WTC11 (cell line): ENCODE measurements around the gene JAKMIP3.

Experiments used
- NFE2L1 ChIP-seq: sonication (generic); formaldehyde crosslinking; IDR thresholded peaks from 2 replicates; pipeline ENCODE4 v1.8.1; 2023; ENCODE audit warnings: missing genetic modification reagents
- NR3C1 ChIP-seq: sonication (generic); formaldehyde crosslinking; conservative IDR thresholded peaks from 2 replicates; pipeline ENCODE4 v1.8.1; 2023; ENCODE audit warnings: low read depth, mild to moderate bottlenecking, missing genetic modification reagents
- OVOL2 ChIP-seq: fragments of 250-450 bp; sonication (Bioruptor Pico); IDR thresholded peaks from 2 replicates; pipeline ENCODE4 v1.9.0; 2021; ENCODE audit warnings: mild to moderate bottlenecking, borderline replicate concordance
- SMAD3 ChIP-seq: sonication (generic); formaldehyde crosslinking; IDR thresholded peaks from 2 replicates; pipeline ENCODE4 v1.8.0; 2022; ENCODE audit warnings: missing genetic modification reagents, mild to moderate bottlenecking, borderline replicate concordance
- SP1 ChIP-seq: sonication (generic); formaldehyde crosslinking; conservative IDR thresholded peaks from 2 replicates; pipeline ENCODE4 v1.8.1; 2022; ENCODE audit warnings: missing genetic modification reagents
- ZNF121 ChIP-seq: sonication (generic); formaldehyde crosslinking; IDR thresholded peaks from 2 replicates; pipeline ENCODE4 v1.8.0; 2023; ENCODE audit warnings: missing genetic modification reagents
- TF ChIP-seq, protein P1 (sequence below): fragments of 200-600 bp; IDR thresholded peaks from 2 replicates; pipeline ENCODE4 v1.8.0; 2022; ENCODE audit warnings: antibody characterized with exemption

DNA sequence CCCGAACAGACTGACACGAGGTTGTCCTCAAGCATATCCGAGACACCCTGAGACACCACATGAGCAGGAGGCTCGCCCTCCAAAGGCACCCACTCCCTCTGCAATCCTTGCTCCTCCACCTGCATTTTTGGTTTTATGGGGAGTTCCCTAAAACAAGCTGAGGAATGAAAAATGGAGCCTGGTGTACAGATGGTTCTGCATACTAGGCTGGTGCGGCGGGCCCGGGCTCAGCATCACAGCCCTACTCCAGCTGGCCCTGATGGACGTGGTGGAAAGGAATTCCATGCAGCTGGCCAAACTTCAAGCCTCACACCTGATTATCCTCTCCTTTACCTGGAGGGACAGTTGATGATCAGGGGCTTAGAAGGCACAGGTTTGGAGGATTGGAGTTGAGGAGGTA is 30.3 kb upstream of the JAKMIP3 start:
- TF ChIP-seq SMAD3 (no peak), OVOL2 (CRISPR knock-in tag) (no peak), SP1 (CRISPR knock-in tag) (no peak), NFE2L1 (no peak), NR3C1 (CRISPR knock-in tag) (no peak), ZNF121 (CRISPR knock-in tag) (no peak)
- TF ChIP-seq, protein P1, sequence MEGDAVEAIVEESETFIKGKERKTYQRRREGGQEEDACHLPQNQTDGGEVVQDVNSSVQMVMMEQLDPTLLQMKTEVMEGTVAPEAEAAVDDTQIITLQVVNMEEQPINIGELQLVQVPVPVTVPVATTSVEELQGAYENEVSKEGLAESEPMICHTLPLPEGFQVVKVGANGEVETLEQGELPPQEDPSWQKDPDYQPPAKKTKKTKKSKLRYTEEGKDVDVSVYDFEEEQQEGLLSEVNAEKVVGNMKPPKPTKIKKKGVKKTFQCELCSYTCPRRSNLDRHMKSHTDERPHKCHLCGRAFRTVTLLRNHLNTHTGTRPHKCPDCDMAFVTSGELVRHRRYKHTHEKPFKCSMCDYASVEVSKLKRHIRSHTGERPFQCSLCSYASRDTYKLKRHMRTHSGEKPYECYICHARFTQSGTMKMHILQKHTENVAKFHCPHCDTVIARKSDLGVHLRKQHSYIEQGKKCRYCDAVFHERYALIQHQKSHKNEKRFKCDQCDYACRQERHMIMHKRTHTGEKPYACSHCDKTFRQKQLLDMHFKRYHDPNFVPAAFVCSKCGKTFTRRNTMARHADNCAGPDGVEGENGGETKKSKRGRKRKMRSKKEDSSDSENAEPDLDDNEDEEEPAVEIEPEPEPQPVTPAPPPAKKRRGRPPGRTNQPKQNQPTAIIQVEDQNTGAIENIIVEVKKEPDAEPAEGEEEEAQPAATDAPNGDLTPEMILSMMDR: no peak
